ENCODE measurements around the gene ZNF282.

The ZNF282 gene

DNA sequence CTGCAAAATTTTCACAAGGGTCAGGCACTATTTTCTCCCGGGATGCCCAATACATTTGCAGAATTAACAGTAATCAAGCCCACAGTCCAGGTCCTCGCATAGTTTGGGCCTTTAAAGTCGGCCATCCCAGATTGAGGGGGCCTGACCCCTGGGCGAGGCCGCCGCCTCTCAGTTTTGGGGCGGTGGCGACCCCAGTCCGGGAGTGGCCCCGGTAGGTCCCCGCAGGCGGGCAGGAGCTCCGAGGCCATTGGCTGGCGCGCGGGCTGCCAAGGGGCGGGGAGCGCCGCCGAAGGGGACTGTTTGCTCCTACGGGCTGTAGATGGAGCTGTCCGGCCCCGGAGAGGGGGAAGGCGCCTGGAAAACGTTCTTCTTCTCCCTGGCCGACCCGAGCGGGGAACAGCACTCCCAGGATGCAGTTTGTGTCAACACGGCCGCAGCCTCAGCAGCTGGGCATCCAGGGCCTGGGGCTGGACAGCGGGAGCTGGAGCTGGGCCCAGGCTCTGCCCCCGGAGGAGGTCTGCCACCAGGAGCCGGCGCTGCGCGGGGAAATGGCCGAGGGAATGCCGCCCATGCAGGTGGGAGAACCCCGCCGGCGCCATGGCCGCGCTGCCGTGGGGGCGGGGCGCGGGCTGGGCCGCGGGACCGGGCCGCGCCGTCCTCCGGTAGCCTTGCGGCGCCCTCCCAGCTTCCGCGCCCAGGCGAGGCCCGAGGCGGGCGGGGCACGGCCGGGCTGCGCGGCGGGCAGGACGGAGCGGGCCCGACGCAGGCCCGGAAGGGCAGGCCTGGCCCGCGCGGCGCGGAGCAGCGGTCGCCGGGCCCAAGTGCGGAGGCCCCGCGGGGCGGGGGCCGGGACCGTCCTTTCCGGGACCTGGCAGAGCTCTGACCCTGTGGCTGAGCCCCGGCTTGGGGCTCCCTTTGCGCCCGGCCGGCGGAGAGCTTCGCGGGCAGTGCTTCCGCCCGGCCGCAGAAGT is at the start of gene ZNF282:
ZNF282 (plus strand) TSS at position 367 of the 971 bp plus-strand sequence; CDS start at position 411, 44 bp downstream.
- DNase-seq: peak; percentile 76

- DNase-seq: peak; percentile 52
Measured at GRCh38 chr7:149147072-149147751, 48.1 kb upstream of the ZNF282 start, which contains the start of gene ZNF398. Gene ZNF398, plus strand, starts transcription at chr7:149147453. Its CDS starts 290 bp downstream, at chr7:149147743.

GRCh38 chr7:149147752-149148653 is 47.3 kb upstream of the ZNF282 start:
- no peak for DNase-seq

- no peak for DNase-seq
Measured at GRCh38 chr7:149150981-149151380, 44.4 kb upstream of the ZNF282 start.

DNA sequence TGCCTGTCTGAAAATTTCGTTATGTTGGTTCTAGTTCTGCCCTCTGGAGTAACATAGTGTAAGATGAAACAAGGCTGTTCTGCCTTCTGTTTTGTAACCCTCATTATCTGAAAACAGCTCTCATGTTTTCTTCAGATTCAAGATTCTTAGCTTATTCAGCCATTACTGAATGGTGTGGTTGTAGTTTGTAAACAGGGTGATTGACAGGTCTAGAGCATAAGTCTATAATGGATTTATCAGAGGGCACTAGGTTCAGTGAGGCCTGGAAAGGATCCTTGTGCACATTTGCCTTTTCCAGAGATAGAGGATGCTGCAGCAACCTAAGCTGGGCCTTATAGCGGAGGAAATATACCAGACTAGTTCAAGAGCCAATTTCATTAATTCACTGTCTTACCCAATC is 42.0 kb upstream of the ZNF282 start:
- DNase-seq: no peak

GRCh38 chr7:149154056-149154455 is 41.3 kb upstream of the ZNF282 start:
- no peak for DNase-seq

GRCh38 chr7:149156898-149157297 is 38.4 kb upstream of the ZNF282 start:
- DNase-seq: no peak

GRCh38 chr7:149161241-149161848 is 34.0 kb upstream of the ZNF282 start:
- DNase-seq: no peak

GRCh38 chr7:149166142-149166541 is 29.2 kb upstream of the ZNF282 start:
- DNase-seq: no peak

- DNase-seq: no peak
Measured at GRCh38 chr7:149166630-149167352, 28.6 kb upstream of the ZNF282 start.

DNA sequence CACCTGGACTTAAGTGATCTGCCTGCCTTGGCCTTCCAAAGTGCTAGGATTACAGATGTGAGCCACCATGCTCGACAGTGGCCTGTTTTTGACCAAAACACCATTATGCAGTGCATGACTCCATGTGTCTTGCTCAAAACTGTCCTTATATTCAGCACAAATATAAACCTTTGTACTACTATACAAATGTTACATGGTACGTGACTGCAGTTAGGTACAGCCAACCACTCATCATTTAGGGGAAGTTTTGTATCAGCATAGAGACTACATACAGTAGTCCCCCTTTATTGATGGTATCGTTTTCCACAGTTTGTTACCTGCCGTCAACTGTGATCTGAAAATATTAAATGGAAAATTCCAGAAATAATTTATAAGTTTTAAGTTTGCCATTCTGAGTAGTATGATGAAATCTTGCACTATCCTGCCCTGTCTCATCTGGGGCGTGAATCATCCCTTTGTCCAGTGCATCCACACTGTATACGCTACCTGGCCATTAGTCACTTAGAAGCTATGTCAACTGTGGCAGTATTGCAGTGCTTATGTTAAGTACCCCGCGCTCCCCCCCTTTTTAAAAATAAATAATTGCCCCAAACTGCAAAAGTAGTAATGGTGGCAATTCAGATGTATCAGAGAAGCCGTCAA is 23.3 kb upstream of the ZNF282 start:
- DNase-seq: no peak

- DNase-seq: no peak
Measured at GRCh38 chr7:149172534-149172920, 22.8 kb upstream of the ZNF282 start.

DNA sequence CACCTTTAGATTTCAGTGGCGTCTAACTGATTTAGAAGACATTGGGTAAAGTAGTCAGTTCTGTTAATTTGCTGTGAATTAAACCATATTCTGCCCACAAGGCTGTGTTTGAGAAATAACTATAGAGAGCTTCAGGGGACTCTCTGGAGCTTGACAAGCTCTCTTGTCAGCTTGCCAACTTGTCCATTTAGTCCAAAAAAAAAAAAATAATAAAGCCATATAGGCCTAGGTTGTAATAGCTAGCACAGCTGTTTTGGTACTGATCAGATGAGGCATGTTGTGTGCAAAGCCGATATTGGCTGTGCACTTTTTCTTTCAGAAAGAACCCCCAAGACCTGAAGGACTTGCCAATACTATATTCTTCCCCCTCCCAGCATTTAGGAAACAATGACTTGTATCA is 20.2 kb upstream of the ZNF282 start:
- no peak for DNase-seq

- DNase-seq: no peak
Measured at GRCh38 chr7:149179241-149179640, 16.1 kb upstream of the ZNF282 start.

GRCh38 chr7:149180722-149181449 is 14.5 kb upstream of the ZNF282 start:
- no peak for DNase-seq

GRCh38 chr7:149181450-149181790 is 13.9 kb upstream of the ZNF282 start:
- DNase-seq: no peak

GRCh38 chr7:149184274-149184673 is 11.1 kb upstream of the ZNF282 start:
- DNase-seq: no peak

DNA sequence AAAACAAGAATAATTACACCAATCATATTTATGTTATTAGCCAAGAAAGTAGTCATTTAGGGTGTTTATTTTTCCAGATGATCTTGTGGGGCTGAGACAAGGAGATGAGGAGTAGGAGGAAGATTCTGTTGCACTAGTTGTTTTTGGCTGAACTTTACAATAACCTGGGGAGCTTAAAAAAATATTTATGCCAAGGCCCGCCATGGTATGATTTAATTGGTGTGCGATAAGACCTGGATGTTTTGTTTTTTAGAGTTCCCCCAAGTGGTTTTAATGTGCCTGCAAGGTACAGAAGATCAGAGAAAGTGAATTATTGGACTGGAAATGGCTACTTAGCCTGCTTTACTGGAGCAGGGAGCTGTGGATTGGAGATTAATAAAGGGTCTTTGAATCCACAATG is 7.1 kb upstream of the ZNF282 start:
- no peak for DNase-seq

DNA sequence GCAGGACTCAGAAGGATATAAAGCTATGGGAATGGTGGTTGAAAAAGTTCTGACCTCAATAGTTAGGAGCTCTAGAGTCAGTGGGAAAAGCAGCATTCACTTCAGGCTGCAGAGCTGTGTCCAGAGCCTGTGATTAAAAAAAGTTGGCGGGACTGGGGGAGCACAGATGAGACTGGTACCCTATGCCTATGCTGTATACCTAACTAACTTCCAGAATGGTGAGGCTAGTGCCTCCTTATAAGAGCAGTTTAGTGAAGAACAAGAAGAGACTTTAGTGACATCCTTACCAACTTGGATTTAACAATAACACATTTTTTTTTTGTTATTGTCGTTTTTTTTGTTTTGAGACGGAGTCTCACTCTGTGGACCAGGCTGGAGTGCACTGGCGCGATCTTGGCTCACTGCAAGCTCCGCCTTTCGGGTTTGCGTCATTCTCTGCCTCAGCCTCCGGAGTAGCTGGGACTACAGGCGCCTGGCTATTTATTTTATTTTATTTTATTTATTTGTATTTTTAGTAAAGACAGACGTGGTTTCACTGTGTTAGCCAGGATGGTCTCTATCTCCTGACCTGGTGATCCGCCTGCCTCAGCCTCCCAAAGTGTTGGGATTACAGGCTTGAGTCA is 6.6 kb upstream of the ZNF282 start:
- no peak for DNase-seq

- DNase-seq: no peak
Measured at GRCh38 chr7:149191851-149192250, 3.5 kb upstream of the ZNF282 start.
